Stimulated activated naive CD8-positive, alpha-beta T cell treated with anti-CD3 and anti-CD28 coated beads, Interleukin-15, Interleukin-2, amounts not matched to agents 100 U/mL and 50 U/mL, for 24 hours (primary cell): ENCODE data around the gene EEF2KMT.

ENCODE experiments used
- ATAC-seq: fragments of 150-1000 bp; cut with Tn5 transposase; one replicate; pipeline ENCODE4 v1.10.0; 2021
- DNase-seq: peaks from one replicate; pipeline ENCODE4 v3.0.0; 2021

Gene EEF2KMT

DNA sequence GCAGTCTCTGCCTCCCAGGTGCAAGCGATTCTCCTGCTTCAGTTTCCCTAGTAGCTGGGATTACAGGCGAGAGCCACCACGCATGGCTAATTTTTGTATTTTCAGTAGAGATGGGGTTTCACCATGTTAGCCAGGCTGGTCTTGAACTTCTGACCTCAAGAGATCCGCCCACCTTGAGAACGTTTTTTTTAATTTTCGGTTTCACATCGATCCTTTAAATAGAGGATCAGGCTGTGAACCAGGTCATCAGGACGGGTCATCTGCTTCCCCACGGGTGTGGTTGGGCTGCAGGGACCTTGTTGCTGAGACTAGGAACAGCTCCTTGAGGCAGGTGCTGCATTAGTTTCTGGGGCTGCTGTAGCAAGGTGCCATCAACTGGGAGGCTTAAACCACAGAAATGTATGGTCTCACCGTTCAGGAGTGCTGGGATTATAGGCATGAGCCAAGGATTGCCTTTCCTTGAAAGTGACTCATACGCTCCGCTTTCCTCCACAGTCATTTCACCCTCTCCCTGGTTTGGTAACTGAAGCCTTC, 55.9 kb downstream of the EEF2KMT start:
- no peak for DNase-seq
- no peak for ATAC-seq

DNA sequence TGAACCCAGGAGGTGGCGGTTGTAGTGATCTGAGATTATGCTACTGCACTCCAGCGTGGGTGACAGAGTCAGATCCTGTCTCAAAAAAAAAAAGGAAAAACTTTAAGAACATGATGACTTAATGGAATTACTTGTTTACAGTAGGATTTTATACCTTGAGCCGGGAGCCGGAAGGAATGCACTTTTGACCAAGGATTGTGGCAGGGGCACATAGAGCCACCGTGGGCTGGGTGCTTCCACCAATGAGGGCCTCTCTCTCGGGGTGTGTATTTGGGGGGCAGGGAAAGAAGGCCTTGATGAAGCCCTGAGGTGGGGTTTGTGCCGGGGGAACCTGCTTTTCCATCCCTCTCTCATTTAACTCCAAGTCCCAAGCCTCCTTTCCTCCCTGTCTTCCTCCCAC, 57.1 kb downstream of the EEF2KMT start:
- no peak for DNase-seq
- no peak for ATAC-seq

DNA sequence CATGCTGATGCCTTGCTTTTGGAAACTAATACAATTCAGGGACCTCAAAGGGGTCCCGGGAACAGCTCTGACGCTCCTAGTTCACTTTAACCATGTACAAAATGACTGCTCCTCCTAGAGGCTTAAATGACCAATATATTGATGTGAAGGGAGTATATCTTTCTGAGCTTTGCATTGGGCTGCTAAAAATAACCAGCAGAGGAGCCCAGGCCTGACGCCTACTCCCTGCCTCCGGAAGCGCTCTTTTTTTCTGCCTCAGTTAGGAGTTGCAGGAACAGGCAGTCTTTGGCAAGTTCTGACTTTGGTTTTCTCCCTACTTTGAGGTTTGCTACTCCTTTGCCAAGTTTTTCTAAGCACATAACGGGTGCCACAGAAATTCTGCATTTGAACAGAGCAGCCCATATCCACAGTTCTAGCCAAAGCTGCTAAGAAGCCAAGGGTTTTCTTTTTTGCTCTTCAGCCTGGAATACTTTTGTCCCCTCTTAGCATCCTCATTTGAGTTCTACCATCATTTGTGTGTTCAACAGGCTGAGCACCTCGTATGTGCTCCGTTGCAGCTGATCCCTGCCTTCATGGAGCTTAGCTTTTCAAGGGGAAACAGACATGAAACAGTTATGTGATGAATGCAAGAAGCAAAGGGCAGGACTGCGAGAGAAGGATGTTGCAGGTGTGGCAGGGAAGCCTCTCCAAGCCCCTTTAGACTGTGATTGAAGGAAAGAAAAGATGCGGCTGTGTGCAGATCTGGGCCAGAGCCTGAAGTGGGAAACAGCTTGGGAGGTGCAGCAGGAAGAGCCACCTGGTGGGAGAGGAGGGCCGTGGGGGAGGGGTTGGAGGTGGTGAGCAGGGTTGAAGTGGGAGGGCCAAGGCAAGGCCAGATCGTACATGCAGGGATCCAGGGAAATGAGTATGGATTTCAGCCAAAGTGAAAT, 61.1 kb downstream of the EEF2KMT start:
- DNase-seq, result no peak
- no peak for ATAC-seq

DNA sequence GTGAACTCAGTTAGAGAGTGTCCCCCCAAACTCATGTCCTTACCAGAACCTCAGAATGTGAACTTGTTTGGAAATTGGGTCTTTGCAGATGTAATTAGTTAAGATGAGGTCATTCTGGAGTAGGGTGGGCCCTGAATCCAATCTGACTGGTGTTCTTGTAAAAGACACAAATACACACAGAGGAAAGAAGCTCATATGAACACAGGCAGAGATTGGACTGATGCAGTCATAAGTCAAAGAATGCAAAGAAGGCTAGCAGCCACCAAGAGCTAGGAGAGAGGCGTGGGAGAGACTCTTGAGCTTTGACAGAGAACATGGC, 61.7 kb downstream of the EEF2KMT start:
- DNase-seq, result no peak
- ATAC-seq, result no peak
